Measurements from ENCODE around the gene DNAH12.

Gene DNAH12

DNA sequence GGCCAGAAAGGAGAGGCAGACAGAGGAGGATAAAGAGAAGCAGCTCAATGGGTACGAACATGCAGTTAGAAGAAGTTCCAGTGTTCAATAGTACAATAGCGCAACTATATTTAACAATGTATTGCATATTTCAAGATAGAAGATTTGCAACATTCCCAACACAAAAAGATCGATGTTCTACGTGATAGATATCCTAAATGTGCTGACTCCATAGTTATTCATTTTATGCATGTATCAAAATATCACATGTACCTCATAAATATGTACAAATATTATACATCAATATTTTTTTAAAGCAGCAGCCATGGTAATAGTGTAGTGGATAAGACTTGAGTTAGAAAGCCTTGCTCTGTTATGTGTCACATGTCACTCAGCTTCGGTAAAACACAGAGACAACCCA is 141.5 kb downstream of the DNAH12 start:
- no peaks in the 10 kb centered on the region for H3K4me1 ChIP-seq (ENCODE audit: low read length)
- H2AFZ ChIP-seq (ENCODE audit: low read length), result no peak overlapping the region
- H3F3A ChIP-seq (ENCODE audit: insufficient read depth, low read length), result no peaks in the 10 kb centered on the region
- H4K20me1 ChIP-seq (ENCODE audit: insufficient read depth, low read length), result no peaks in the 10 kb centered on the region
- H3K4me3 ChIP-seq (ENCODE audit: low read length), result no peak overlapping the region
- DNase-seq, result no peak
- H3K9me3 ChIP-seq (replicated peaks; ENCODE audit: insufficient read depth, low read length), result no peaks in the 10 kb centered on the region
- H3K79me2 ChIP-seq (ENCODE audit: low read length), result no peaks in the 10 kb centered on the region
- H3K9ac ChIP-seq (ENCODE audit: low read length), result no peak overlapping the region
- H3K27ac ChIP-seq (ENCODE audit: low read length), result no peak overlapping the region
- H3K9me2 ChIP-seq (replicated peaks; ENCODE audit: insufficient read depth, low read length), result no peaks in the 10 kb centered on the region
- no peaks in the 10 kb centered on the region for H3K36me3 ChIP-seq (replicated peaks; ENCODE audit: insufficient read depth, low read length)
- TF ChIP-seq, protein P1, sequence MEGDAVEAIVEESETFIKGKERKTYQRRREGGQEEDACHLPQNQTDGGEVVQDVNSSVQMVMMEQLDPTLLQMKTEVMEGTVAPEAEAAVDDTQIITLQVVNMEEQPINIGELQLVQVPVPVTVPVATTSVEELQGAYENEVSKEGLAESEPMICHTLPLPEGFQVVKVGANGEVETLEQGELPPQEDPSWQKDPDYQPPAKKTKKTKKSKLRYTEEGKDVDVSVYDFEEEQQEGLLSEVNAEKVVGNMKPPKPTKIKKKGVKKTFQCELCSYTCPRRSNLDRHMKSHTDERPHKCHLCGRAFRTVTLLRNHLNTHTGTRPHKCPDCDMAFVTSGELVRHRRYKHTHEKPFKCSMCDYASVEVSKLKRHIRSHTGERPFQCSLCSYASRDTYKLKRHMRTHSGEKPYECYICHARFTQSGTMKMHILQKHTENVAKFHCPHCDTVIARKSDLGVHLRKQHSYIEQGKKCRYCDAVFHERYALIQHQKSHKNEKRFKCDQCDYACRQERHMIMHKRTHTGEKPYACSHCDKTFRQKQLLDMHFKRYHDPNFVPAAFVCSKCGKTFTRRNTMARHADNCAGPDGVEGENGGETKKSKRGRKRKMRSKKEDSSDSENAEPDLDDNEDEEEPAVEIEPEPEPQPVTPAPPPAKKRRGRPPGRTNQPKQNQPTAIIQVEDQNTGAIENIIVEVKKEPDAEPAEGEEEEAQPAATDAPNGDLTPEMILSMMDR (IDR thresholded peaks at IDR 0.05; ENCODE audit: low read length), result no peak
- TF ChIP-seq EZH2phosphoT487 (IDR thresholded peaks at IDR 0.05; ENCODE audit: low read length), result no peak
- TF ChIP-seq EZH2 (optimal IDR thresholded peaks at IDR 0.05; ENCODE audit: low read depth, low read length), result no peak
- no peaks in the 10 kb centered on the region for H3K27me3 ChIP-seq (replicated peaks; ENCODE audit: insufficient read depth, low read length)
- no peak overlapping the region for H3K4me2 ChIP-seq (ENCODE audit: low read depth, low read length)

DNA sequence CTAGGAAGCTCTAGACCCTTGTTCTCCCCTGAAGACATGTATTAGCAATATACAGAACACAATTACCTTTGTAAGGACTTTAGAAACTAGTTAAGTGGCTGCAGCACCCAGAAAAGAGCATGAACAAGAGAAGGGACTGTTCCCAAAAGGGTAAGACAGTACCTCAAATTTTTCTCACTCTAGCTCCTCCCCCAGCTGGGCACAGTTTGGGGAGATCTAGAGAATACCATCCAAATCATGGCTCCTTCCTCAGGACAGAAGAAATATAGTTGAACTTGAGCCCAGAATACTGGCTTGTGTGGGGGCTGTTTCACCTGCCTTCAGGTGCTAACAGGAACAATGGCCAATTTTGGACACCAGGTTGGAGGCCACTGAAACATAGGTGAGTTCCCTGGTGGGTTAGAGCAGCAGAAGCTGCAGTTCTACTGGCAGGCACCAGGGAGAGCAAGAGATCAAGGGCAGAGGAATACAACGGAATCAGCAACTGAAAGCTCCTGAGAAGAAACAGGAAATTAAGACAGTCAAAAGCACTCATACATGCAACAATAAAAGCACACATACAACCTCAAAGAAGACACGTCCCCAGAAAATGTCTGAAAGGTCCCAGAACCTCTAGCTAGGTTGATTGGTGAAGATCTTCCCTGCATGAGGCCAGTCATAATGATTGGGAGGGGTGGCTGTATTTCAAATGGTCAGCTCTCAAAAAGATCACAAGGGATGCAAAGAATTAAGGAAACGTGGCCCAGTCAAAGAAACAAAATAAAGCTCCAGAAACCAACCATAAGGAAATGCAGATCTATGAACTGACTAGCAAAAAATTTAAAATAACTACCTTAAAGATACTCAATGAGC is 146.7 kb downstream of the DNAH12 start:
- Histone ChIP-seq H3K4me1 (ENCODE audit: low read length) (no peaks in the 10 kb centered on the region), H4K20me1 (ENCODE audit: insufficient read depth, low read length) (no peaks in the 10 kb centered on the region), H3K27ac (ENCODE audit: low read length) (no peak overlapping the region), H3K9me2 (replicated peaks; ENCODE audit: insufficient read depth, low read length) (no peaks in the 10 kb centered on the region), H3K9me3 (replicated peaks; ENCODE audit: insufficient read depth, low read length) (no peaks in the 10 kb centered on the region), H3F3A (ENCODE audit: insufficient read depth, low read length) (no peaks in the 10 kb centered on the region), H3K36me3 (replicated peaks; ENCODE audit: insufficient read depth, low read length) (no peaks in the 10 kb centered on the region), H3K4me3 (ENCODE audit: low read length) (no peak overlapping the region), H3K79me2 (ENCODE audit: low read length) (no peaks in the 10 kb centered on the region), H3K4me2 (ENCODE audit: low read depth, low read length) (peak overlapping the region; percentile 53; the same call in 1 of the 2 replicates), H3K27me3 (replicated peaks; ENCODE audit: insufficient read depth, low read length) (no peaks in the 10 kb centered on the region), H2AFZ (ENCODE audit: low read length) (peak overlapping the region; percentile 40), H3K9ac (ENCODE audit: low read length) (no peak overlapping the region)
- DNase-seq, result peak; percentile 80
- TF ChIP-seq EZH2 (optimal IDR thresholded peaks at IDR 0.05; ENCODE audit: low read depth, low read length), result no peak
- TF ChIP-seq, protein P1 (IDR thresholded peaks at IDR 0.05; ENCODE audit: low read length), result peak; percentile 96
- TF ChIP-seq EZH2phosphoT487 (IDR thresholded peaks at IDR 0.05; ENCODE audit: low read length), result no peak

DNA sequence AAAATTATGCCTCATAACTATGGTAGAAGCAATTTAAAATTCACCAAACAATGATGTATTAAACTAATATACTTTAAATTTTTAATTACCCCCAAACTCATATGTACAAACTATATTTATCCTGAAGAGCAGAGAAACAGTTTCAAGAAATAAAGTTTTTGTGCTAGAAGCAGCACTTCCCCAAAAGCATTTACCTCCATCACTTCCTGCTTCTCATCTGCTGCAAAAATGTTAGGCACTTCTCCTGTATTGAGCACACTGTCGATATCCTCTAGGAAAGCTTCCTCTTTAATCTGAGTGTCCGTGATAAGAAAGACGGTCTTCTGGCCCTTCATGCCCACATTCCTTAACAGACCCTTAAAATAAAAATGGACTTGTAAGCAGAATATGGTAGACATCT is 150.2 kb downstream of the DNAH12 start:
- Histone ChIP-seq H3K4me2 (ENCODE audit: low read depth, low read length) (no peak overlapping the region), H3K9me2 (replicated peaks; ENCODE audit: insufficient read depth, low read length) (no peaks in the 10 kb centered on the region), H4K20me1 (ENCODE audit: insufficient read depth, low read length) (no peaks in the 10 kb centered on the region), H3K27ac (ENCODE audit: low read length) (no peak overlapping the region), H3K27me3 (replicated peaks; ENCODE audit: insufficient read depth, low read length) (no peaks in the 10 kb centered on the region), H3K9ac (ENCODE audit: low read length) (no peak overlapping the region), H3K36me3 (replicated peaks; ENCODE audit: insufficient read depth, low read length) (no peaks in the 10 kb centered on the region), H3K4me1 (ENCODE audit: low read length) (no peaks in the 10 kb centered on the region), H3K9me3 (replicated peaks; ENCODE audit: insufficient read depth, low read length) (no peaks in the 10 kb centered on the region), H3K4me3 (ENCODE audit: low read length) (no peak overlapping the region), H2AFZ (ENCODE audit: low read length) (no peak overlapping the region), H3F3A (ENCODE audit: insufficient read depth, low read length) (no peaks in the 10 kb centered on the region), H3K79me2 (ENCODE audit: low read length) (no peaks in the 10 kb centered on the region)
- no peak for DNase-seq
- TF ChIP-seq EZH2 (optimal IDR thresholded peaks at IDR 0.05; ENCODE audit: low read depth, low read length) (no peak), EZH2phosphoT487 (IDR thresholded peaks at IDR 0.05; ENCODE audit: low read length) (no peak)
- TF ChIP-seq, protein P1 (IDR thresholded peaks at IDR 0.05; ENCODE audit: low read length), result no peak

Measured in MM.1S (cell line).